HCT116 (cell line): ENCODE data around the gene ACSS3.

Source experiments
- CEBPB ChIP-seq: IDR thresholded peaks from 2 replicates; pipeline ENCODE4 v1.6.1; 2012; ENCODE audit warnings: low read depth
- EZH2phosphoT487 ChIP-seq: fragments of 200-600 bp; IDR thresholded peaks from 2 replicates; pipeline ENCODE4 v1.6.1; 2018; ENCODE audit warnings: antibody characterized with exemption, borderline replicate concordance
- POLR2A ChIP-seq: IDR thresholded peaks from 2 replicates; pipeline ENCODE4 v1.7.0; 2011; ENCODE audit warnings: borderline replicate concordance; ENCODE audit not compliant: insufficient read depth, insufficient read length; ENCODE audit errors: extremely low read depth
- POLR2AphosphoS5 ChIP-seq: IDR thresholded peaks from 2 replicates; pipeline ENCODE4 v1.6.1; 2011; ENCODE audit warnings: mild to moderate bottlenecking, low read depth, low read length, moderate library complexity
- SIN3A ChIP-seq: IDR thresholded peaks from 2 replicates; pipeline ENCODE4 v1.6.1; 2012; ENCODE audit warnings: low read depth
- SP1 ChIP-seq: IDR thresholded peaks from 2 replicates; pipeline ENCODE4 v1.6.1; 2012; ENCODE audit warnings: low read depth
- YY1 ChIP-seq: IDR thresholded peaks from 2 replicates; pipeline ENCODE4 v1.6.1; 2011; ENCODE audit warnings: low read length, low read depth, moderate library complexity, mild to moderate bottlenecking; ENCODE audit not compliant: insufficient replicate concordance; ENCODE audit errors: extremely low read depth
- ZFX ChIP-seq: fragments of 450-650 bp; IDR thresholded peaks from 2 replicates; pipeline ENCODE4 v1.6.1; 2017
- TF ChIP-seq, protein P1 (sequence below), 3 experiments: fragments of 200-600 bp in 1 of 3; sonication (generic) in 1 of 3; IDR thresholded peaks in 2 of 3; conservative IDR thresholded peaks in 1 of 3; 2 replicates each; pipeline ENCODE4 v1.5.1; 2012 to 2017; ENCODE audit warnings: low read depth in 2 of 3, low read length in 2 of 3, antibody characterized with exemption in 1 of 3, borderline replicate concordance in 1 of 3, control low read depth in 1 of 3, mild to moderate bottlenecking in 1 of 3, mixed read lengths in 1 of 3, mixed run types in 1 of 3, moderate library complexity in 1 of 3; ENCODE audit not compliant: insufficient read depth in 1 of 3

DNA sequence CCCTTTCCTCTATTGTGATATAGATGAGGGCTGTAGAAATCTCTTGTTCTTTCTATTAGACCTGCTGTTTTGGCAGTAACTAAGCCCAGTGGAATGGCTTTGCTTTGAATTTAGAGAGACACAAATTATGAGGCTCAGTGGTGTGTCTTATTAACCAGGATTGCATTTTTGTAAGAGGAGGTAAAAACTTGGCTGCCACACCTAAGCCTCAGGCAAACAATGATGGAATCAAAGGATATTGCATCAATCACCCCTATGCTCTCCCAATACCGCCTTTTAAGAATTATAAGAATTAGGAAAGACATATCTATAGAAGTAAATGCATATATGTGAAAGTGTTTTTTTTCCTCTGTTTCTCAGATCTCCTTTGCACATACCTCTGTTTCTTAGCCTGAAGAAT, 63.3 kb downstream of the ACSS3 start:
- TF ChIP-seq YY1 (no peak), CEBPB (no peak), EZH2phosphoT487 (no peak), SP1 (no peak), POLR2A (no peak), SIN3A (no peak), ZFX (no peak), POLR2AphosphoS5 (no peak)
- TF ChIP-seq, protein P1, sequence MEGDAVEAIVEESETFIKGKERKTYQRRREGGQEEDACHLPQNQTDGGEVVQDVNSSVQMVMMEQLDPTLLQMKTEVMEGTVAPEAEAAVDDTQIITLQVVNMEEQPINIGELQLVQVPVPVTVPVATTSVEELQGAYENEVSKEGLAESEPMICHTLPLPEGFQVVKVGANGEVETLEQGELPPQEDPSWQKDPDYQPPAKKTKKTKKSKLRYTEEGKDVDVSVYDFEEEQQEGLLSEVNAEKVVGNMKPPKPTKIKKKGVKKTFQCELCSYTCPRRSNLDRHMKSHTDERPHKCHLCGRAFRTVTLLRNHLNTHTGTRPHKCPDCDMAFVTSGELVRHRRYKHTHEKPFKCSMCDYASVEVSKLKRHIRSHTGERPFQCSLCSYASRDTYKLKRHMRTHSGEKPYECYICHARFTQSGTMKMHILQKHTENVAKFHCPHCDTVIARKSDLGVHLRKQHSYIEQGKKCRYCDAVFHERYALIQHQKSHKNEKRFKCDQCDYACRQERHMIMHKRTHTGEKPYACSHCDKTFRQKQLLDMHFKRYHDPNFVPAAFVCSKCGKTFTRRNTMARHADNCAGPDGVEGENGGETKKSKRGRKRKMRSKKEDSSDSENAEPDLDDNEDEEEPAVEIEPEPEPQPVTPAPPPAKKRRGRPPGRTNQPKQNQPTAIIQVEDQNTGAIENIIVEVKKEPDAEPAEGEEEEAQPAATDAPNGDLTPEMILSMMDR (IDR thresholded peaks at IDR 0.05 in 2 of 3, conservative IDR thresholded peaks at IDR 0.05 in 1 of 3; ENCODE audit: borderline replicate concordance in 1 of 3, insufficient read depth in 1 of 3, low read depth in 2 of 3, low read length in 2 of 3): no peak
